B cell (primary cell): ENCODE data around the gene ST6GAL1. TPM values are rescaled to one million over a fixed set of nuclear protein-coding genes. Genes with fewer than 3 reads are reported as not detected.

ENCODE experiments used
- ATAC-seq: fragments of 200-7000 bp; cut with Tn5 transposase; one replicate; pipeline ENCODE4 v1.10.0; 2021; ENCODE audit warnings: low read depth, mild to moderate bottlenecking, moderate number of reproducible peaks, moderate library complexity
- CTCF ChIA-PET: fragments of 350-600 bp; sonication (Branson Sonifier 250); formaldehyde crosslinking; loops from one replicate; lab custom pipeline; 2021; ENCODE audit warnings: antibody characterized with exemption, inconsistent platforms; lab: Charles Lee
- POLR2A ChIA-PET: fragments of 350-600 bp; sonication (Branson Sonifier 250); formaldehyde crosslinking; loops from one replicate; lab custom pipeline; 2021; ENCODE audit warnings: antibody characterized with exemption; lab: Charles Lee
- DNase-seq: peaks from one replicate; pipeline ENCODE4 v3.0.0; 2013
- H2AFZ ChIP-seq: 2 replicates; pipeline ENCODE4 v1.6.1; 2012; ENCODE audit warnings: mild to moderate bottlenecking, low read depth, low read length; ENCODE audit not compliant: insufficient read depth, poor library complexity, severe bottlenecking
- H3K27ac ChIP-seq, 2 donors: 1 replicate in 1 of 2; 2 replicates in 1 of 2; pipeline ENCODE4 v1.5.1; 2012 to 2013; ENCODE audit warnings: low read length in 2 of 2, mild to moderate bottlenecking in 2 of 2, moderate library complexity in 1 of 2
- H3K27me3 ChIP-seq, 4 experiments: fragments of 200-600 bp in 1 of 4; sonication (generic) in 1 of 4; replicated peaks in 1 of 4; 1 replicate in 2 of 4; 2 replicates in 2 of 4; pipeline versions ENCODE4 v1.6.1 to v1.7.0; 2013 to 2016; ENCODE audit warnings: low read length in 3 of 4, mild to moderate bottlenecking in 2 of 4, mixed read lengths in 1 of 4, moderate library complexity in 1 of 4; ENCODE audit not compliant: insufficient read depth in 4 of 4, control insufficient read depth in 3 of 4; ENCODE audit errors: control extremely low read depth in 1 of 4
- H3K36me3 ChIP-seq, 2 experiments: replicated peaks in 1 of 2; 1 replicate in 1 of 2; 2 replicates in 1 of 2; pipeline versions ENCODE4 v1.6.1 to v1.7.1; 2013; ENCODE audit warnings: low read length in 1 of 2; ENCODE audit not compliant: insufficient read depth in 2 of 2, control insufficient read depth in 1 of 2; ENCODE audit errors: control extremely low read depth in 1 of 2, extremely low read depth in 1 of 2
- H3K4me1 ChIP-seq, 2 donors: fragments of 200-600 bp in 1 of 2; sonication (generic) in 1 of 2; 1 replicate in 1 of 2; 2 replicates in 1 of 2; pipeline versions ENCODE4 v1.5.1 to v1.6.1; 2013 to 2017; ENCODE audit warnings: low read length in 2 of 2; ENCODE audit not compliant: control insufficient read depth in 2 of 2, insufficient read depth in 2 of 2
- H3K4me2 ChIP-seq: replicated peaks from 2 replicates; pipeline ENCODE3; 2012; ENCODE audit warnings: mild to moderate bottlenecking, low read depth, low read length; ENCODE audit not compliant: poor library complexity, severe bottlenecking
- H3K4me3 ChIP-seq, 5 experiments: fragments of 200-600 bp in 1 of 5; sonication (generic) in 1 of 5; 1 replicate in 3 of 5; 2 replicates in 2 of 5; pipeline versions ENCODE4 v1.5.1 to v1.7.0; 2011 to 2016; ENCODE audit warnings: low read length in 4 of 5, mild to moderate bottlenecking in 4 of 5, low read depth in 2 of 5, control low read depth in 1 of 5, moderate library complexity in 1 of 5; ENCODE audit not compliant: insufficient read depth in 1 of 5; ENCODE audit errors: control extremely low read depth in 1 of 5, extremely low read depth in 1 of 5
- H3K79me2 ChIP-seq: fragments of 200-600 bp; sonication (generic); one replicate; pipeline ENCODE4 v1.6.0; 2016; ENCODE audit warnings: low read length; ENCODE audit not compliant: control insufficient read depth, insufficient read depth
- H3K9ac ChIP-seq: fragments of 200-600 bp; sonication (generic); 2 replicates; pipeline ENCODE4 v1.6.1; 2017; ENCODE audit warnings: mild to moderate bottlenecking, low read length, moderate library complexity
- H3K9me3 ChIP-seq, 3 donors: one replicate each; pipeline versions ENCODE4 v1.6.1 to v1.7.1; 2013; ENCODE audit warnings: low read length in 2 of 3; ENCODE audit not compliant: control insufficient read depth in 2 of 3, insufficient read depth in 1 of 3; ENCODE audit errors: control extremely low read depth in 1 of 3
- H4K20me1 ChIP-seq: 2 replicates; pipeline ENCODE4 v1.6.0; 2012; ENCODE audit warnings: mild to moderate bottlenecking, low read length; ENCODE audit not compliant: insufficient read depth, control insufficient read depth, poor library complexity, severe bottlenecking
- H3K27ac Mint-ChIP-seq: one replicate; pipeline ENCODE4 v1.8.0; 2021; ENCODE audit warnings: mixed read lengths
- H3K27me3 Mint-ChIP-seq: one replicate; pipeline ENCODE4 v1.8.0; 2021; ENCODE audit warnings: mixed read lengths
- H3K4me1 Mint-ChIP-seq: one replicate; pipeline ENCODE4 v1.8.0; 2021; ENCODE audit warnings: mixed read lengths
- H3K4me3 Mint-ChIP-seq: one replicate; pipeline ENCODE4 v1.8.0; 2021; ENCODE audit warnings: mixed read lengths
- H3K9me3 Mint-ChIP-seq: one replicate; pipeline ENCODE4 v1.8.0; 2022; ENCODE audit warnings: mixed read lengths; ENCODE audit not compliant: insufficient read depth
- EZH2 ChIP-seq: IDR thresholded peaks from 2 replicates; pipeline ENCODE4 v1.6.1; 2012; ENCODE audit warnings: borderline replicate concordance, low read depth, mild to moderate bottlenecking, moderate library complexity, low read length; ENCODE audit not compliant: insufficient read depth, poor library complexity, severe bottlenecking
- WGBS: methylation state at CpG from one replicate; pipeline ENCODE4 v1.1.5; 2013; ENCODE audit warnings: missing lambda C conversion rate; ENCODE audit not compliant: insufficient coverage; 5-methylcytosine and 5-hydroxymethylcytosine counted together
- intact Hi-C: fragments of 100-400 bp; cut with micrococcal nuclease; formaldehyde crosslinking; loops from one replicate; pipeline ENCODE4 v1.10.0; 2022
- polyA plus RNA-seq: library from polyadenylated mRNA; depleted of rRNA; stranded (reverse); fragments of >200 nt; gene quantifications from 2 replicates; pipeline ENCODE4 v1.2.3, GENCODE V29; 2012
- total RNA-seq, 2 donors: library from RNA; stranded (reverse); fragments of 120-200 nt in 1 of 2; gene quantifications; 1 replicate in 1 of 2; 2 replicates in 1 of 2; pipeline versions ENCODE4 v1.2.3 to v1.2.4, GENCODE V29; 2013 to 2022
- TF ChIP-seq, protein P1 (sequence below): fragments of 200-600 bp; IDR thresholded peaks from one replicate; pipeline ENCODE4 v1.8.0; 2022; ENCODE audit warnings: antibody characterized with exemption, mild to moderate bottlenecking

Gene ST6GAL1
- total and polyA plus RNA-seq, 2 donors (not counting 1 experiment from before 2014, with no cell fraction given): 174 to 563 TPM

GRCh38 chr3:186946756-186947375, 16.5 kb downstream of the ST6GAL1 start:
- Mint-ChIP-seq H3K4me3 (peak overlapping the region; percentile 52), H3K27me3 (no peaks in the 10 kb centered on the region), H3K4me1 (peaks cover 68% of the 10 kb centered on the region), H3K9me3 (no peaks in the 10 kb centered on the region), H3K27ac (peak overlapping the region; percentile 69)
- no peak overlapping the region for H3K9ac ChIP-seq
- no peak overlapping the region for H3K27ac ChIP-seq
- H4K20me1 ChIP-seq: peaks cover 88% of the 10 kb centered on the region
- H3K9me3 ChIP-seq: peaks cover 0 to 9% (median 2%) of the 10 kb centered on the region in 3 donors
- 77% methylated on average over 5 of the region's 9 CpGs for WGBS
- ATAC-seq (no peak), DNase-seq (no peak)
- peaks cover 20 to 35% of the 10 kb centered on the region in 2 donors for H3K4me1 ChIP-seq
- peaks cover 99% of the 10 kb centered on the region for H3K79me2 ChIP-seq
- H3K4me2 ChIP-seq: peak overlapping the region; percentile 26
- POLR2A ChIA-PET: interaction anchor here (0.6 to 1.4 kb wide), 3 partner anchors 75 to 94 kb away, joined by 3 read pairs; no protein-coding TSS in a partner anchor
- peaks cover 17 to 81% of the 10 kb centered on the region in 2 experiments for H3K36me3 ChIP-seq
- H3K27me3 ChIP-seq: no peaks in the 10 kb centered on the region
- H3K4me3 ChIP-seq: no peak overlapping the region
- H2AFZ ChIP-seq: no peak overlapping the region
- CTCF ChIA-PET: interaction anchor here (0.6 to 2.4 kb wide), 5 partner anchors 12 to 218 kb away, joined by 3 to 12 read pairs (median 5); no protein-coding TSS in a partner anchor
- intact Hi-C loops: no loop called here
- TF ChIP-seq, protein P1, sequence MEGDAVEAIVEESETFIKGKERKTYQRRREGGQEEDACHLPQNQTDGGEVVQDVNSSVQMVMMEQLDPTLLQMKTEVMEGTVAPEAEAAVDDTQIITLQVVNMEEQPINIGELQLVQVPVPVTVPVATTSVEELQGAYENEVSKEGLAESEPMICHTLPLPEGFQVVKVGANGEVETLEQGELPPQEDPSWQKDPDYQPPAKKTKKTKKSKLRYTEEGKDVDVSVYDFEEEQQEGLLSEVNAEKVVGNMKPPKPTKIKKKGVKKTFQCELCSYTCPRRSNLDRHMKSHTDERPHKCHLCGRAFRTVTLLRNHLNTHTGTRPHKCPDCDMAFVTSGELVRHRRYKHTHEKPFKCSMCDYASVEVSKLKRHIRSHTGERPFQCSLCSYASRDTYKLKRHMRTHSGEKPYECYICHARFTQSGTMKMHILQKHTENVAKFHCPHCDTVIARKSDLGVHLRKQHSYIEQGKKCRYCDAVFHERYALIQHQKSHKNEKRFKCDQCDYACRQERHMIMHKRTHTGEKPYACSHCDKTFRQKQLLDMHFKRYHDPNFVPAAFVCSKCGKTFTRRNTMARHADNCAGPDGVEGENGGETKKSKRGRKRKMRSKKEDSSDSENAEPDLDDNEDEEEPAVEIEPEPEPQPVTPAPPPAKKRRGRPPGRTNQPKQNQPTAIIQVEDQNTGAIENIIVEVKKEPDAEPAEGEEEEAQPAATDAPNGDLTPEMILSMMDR: no peak
- TF ChIP-seq EZH2: no peak
